Measurements from ENCODE around the gene TLE2. TPM values are rescaled to one million over a fixed set of nuclear protein-coding genes. Genes with fewer than 3 reads are reported as not detected.

TLE2 gene
- total and polyA plus RNA-seq, 9 of the 15 experiments (the other 6 are each of a cell fraction or from before 2014, with no cell fraction given): 0.35 to 13.1 (median 6.2) TPM

DNA sequence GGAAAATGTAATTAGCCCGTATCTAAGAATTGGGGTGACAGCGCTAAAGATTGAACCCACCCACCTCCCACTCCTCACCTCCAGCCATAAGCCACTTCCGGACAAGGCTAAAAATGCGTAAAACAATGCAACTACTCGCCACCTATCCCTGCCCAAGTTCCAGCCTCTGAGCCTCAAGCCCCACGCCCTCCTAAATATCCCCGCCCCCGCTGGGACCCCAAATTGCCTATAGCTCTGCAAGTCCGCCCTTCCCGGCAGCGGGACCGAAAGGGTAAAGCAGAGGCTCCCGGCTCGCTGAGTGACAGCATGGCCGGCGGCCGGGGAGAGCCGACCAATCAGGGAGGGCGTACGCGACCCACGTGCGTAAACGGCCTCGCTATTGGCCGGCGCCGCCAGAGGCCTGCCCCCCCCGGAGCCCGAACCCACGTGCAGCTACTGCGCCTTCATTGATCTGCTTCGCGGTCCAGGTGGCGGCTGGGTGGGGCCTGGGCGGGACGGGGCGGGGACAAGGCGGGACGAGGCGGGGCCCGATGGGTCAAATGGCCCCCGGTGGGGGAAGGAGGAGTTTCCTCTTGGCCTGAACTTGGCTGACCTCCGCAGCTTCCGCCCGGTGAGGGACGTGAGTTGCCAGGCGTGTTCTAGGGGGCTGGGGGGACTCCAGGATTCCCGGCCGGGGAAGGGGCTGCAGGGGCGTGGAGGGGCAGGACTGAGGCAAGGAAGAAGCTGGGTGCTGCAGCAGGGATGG, 51.9 kb downstream of the TLE2 start, which contains the start of gene TLE6 (continued):
- TF ChIP-seq GABPB1 (CRISPR knock-in tag; IDR thresholded peaks at IDR 0.05) (0 out of 2 replicates have a peak, but pooled peaks have one; percentile 40), ZC3H11A (IDR thresholded peaks at IDR 0.05; ENCODE audit: low read depth, low read length) (no peak), MTA1 (IDR thresholded peaks at IDR 0.05; ENCODE audit: borderline replicate concordance) (no peak), TGIF2 (CRISPR knock-in tag; IDR thresholded peaks at IDR 0.05) (no peak), E2F3 (CRISPR knock-in tag; IDR thresholded peaks at IDR 0.05) (no peak), L3MBTL2 (IDR thresholded peaks at IDR 0.05) (peak; percentile 96), ETV6 (IDR thresholded peaks at IDR 0.05; ENCODE audit: borderline replicate concordance in 1 of 2, low read depth in 2 of 2, low read length in 1 of 2) (no peak), ETV6 (CRISPR knock-in tag; IDR thresholded peaks at IDR 0.05; ENCODE audit: borderline replicate concordance) (no peak), MED1 (CRISPR knock-in tag; IDR thresholded peaks at IDR 0.05; ENCODE audit: borderline replicate concordance) (no peak), ETV1 (tag; conservative IDR thresholded peaks at IDR 0.05; ENCODE audit: low read depth) (peak; percentile 64), XRCC4 (IDR thresholded peaks at IDR 0.05; ENCODE audit: extremely low read depth, insufficient read depth, insufficient read length) (no peak)
- TF ChIP-seq, protein P1, sequence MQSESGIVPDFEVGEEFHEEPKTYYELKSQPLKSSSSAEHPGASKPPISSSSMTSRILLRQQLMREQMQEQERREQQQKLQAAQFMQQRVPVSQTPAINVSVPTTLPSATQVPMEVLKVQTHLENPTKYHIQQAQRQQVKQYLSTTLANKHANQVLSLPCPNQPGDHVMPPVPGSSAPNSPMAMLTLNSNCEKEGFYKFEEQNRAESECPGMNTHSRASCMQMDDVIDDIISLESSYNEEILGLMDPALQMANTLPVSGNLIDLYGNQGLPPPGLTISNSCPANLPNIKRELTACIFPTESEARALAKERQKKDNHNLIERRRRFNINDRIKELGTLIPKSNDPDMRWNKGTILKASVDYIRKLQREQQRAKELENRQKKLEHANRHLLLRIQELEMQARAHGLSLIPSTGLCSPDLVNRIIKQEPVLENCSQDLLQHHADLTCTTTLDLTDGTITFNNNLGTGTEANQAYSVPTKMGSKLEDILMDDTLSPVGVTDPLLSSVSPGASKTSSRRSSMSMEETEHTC (IDR thresholded peaks at IDR 0.05): peak; percentile 47; the same call in 1 of the 2 replicates
